ELR (cell line): ENCODE measurements around the gene ORC6.

Experiments used
- DNase-seq: peaks from one replicate; pipeline ENCODE4 v3.0.0-alpha.2; 2015; ENCODE audit warnings: low read depth

The ORC6 gene

DNA sequence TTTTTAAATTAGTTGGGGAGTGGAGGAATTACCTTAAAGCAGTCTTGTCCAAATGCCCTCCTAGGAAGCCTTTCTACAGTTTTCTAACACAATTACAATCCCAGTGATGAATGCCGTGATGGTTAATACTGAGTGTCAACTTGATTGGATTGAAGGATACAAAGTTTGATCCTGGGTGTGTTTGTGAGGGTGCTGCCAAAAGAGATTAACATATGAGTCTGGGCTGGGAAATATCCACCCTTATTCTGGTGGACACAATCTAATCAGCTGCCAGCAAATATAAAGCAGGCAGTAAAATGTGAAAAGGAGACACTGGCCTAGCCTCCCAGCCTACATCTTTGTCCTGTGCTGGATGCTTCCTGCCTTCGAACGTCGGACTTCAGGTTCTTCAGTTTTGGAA is 12.2 kb downstream of the ORC6 start:
- no peak for DNase-seq

DNA sequence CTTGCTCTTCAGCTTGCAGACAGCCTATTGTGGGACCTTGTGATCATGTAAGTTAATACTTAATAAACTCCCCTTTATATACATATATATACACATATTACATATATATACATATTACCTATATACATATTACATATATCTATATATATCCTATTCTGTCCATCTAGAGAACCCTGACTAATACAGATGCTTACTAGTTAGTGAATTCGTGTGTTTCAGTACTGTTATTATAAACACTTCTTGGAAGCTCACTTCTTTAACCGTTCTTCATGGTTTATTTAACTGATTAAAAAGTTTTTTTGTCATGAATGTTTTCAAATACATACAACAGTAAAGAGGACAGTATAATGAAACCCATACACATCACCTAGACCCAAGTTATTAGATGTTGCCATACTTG is 12.6 kb downstream of the ORC6 start:
- DNase-seq, result no peak

DNA sequence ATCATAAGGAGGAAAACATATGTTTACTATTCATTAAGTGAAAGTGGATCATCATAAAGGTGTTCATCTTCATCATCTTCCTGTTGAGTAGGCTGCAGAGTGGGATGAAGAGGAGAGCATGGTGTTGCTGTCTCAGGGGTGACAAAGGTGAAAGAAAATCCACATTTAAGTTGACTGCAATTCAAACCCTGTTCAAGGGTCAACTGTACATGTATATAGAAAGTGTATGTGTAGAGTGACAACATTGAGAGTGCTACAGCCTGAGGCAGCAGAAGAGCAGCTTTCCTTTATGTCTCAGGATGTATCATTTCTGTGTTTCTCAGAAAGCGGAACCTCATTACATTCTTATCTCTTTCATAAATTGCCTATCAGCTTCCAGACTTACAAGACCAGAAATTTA is 17.2 kb downstream of the ORC6 start:
- no peak for DNase-seq

DNA sequence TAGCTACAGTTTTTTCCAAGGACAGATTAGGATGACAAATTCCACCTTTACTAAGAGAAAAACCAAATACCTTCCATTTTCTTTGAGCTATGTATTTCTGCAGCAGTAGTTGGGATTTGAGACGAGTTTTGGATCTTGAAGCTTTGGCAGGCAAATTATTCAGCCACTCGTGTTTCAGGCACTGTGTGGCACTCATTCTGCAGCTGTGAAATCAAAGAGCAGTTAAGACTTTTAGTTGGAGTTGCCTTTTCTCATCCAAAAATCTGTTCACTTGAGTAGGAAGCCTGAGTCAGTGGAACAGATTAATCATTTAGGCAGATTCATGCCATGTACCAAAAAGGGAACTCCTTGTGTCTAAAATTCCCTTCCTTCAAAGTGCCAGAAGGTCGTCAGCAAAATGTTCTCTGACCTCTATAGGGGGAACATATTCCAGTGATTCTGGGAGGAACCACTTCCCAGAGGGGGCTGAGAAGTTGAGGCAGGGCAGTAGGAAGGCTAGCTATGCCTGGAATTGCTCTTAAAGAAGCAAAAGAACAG is 20.1 kb downstream of the ORC6 start:
- DNase-seq, result no peak

DNA sequence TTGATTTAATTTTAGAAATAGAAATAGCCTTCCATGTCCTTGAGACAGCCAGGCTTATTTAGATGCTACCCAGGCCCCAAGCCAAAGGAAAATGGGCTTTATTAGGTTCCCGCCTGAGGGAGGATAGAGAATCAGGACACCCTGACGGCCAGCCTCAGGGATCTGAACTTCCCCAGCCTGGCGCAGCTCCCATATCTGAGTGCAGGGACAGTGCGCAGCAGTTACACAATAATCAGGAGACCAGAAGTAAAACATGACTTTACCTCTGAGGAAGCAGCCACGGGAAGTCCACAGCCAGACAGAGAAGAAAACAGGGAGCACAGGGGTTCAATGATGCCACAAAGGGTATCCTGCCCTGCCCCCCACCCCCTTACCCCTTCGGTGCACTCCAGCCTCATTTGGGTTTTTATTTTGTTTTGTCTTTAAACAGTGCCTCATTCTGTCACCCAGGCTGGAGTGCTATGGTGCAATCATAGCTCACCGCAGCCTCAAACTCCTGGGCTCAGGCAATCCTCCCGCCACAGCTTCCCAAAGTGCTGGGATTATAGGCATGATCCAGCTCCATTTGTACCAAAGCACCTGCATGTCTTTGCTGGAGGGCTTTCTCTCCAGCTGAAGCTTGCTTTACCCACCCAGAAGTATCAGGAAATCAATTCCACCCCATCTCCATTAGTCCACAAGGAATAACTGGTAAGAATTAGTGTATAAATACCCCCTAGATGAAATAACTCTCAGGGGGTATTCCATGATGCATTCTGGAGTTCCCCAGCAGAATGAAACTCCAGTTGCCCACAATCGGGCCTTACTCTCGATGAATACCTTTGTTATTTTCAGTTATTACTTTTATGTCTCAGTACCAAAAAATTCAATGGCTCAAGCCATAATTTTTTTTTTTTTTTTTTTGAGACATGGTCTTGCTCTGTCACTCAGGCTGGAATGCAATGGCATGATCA is 21.9 kb downstream of the ORC6 start:
- no peak for DNase-seq

DNA sequence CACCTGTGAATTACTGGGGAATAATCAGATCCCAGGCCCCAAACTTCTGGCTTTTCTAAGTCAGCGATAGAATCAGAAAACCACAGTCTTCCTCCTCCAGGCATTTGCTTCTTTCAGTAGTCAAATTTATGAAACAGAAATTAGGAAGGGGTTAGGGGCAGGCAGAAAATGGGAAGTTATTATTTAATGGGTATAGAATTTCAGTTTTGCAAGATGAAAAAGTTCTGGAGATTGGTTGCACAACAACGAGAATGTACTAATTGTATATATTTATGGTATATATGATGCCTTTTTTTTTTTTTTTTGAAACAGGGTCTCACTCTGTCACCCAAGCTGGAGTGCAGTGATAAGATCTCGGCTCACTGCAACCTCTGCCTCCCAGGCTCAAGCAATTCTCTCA is 23.5 kb downstream of the ORC6 start:
- DNase-seq, result no peak

DNA sequence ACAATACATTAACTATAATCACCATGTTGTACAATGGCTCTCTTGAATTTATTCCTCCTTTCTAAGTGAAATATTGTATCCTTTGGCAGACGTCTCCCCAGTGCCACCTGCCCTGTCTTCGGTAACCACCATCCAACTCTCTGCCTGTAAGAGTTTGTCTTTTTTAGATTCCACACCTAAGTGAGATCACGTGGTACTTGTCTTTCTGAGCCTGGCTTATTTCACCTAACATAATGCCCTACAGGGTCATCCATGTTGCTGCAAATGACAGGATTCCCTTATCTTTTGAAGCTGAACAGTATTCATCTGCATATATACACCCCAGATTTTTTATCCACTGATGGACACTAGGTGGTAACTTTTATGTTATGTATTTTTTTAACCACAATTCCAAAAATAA is 24.2 kb downstream of the ORC6 start:
- DNase-seq, result no peak

DNA sequence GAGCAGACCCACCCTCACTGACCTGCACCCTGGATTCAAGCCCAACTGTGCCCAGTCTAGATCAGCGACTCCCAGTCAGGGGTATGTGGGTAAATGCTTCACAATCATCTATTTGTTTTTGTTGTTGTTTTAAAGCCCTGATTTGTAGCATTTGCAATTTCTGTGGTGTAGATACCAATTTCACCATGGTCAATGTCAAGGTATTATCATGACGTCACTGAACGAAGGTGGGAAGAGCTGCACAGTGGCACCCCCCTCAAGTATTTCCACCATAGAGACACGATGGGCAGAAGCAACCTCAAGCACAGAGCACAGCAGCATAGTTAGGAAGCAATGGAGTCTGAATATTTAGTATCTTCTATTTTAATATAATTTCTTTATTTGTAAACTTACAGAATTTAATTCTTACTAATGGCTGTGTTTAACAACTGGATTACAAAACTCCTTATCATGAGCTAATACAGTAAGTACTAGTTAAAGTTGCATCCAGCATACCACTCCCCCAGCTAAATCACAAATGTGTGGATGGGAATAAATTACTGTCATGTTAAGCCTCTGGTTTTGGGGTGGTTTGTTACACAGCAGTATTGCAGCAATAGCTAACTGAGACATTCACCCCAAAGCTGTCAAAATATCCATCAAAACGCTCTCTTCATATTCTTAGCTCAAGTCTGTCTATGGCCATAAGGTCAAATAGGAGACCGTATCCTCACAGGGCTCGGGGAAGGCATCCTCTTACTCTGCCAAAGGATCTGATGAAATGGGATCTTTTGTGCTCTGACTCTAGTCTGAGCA is 25.5 kb downstream of the ORC6 start:
- no peak for DNase-seq

DNA sequence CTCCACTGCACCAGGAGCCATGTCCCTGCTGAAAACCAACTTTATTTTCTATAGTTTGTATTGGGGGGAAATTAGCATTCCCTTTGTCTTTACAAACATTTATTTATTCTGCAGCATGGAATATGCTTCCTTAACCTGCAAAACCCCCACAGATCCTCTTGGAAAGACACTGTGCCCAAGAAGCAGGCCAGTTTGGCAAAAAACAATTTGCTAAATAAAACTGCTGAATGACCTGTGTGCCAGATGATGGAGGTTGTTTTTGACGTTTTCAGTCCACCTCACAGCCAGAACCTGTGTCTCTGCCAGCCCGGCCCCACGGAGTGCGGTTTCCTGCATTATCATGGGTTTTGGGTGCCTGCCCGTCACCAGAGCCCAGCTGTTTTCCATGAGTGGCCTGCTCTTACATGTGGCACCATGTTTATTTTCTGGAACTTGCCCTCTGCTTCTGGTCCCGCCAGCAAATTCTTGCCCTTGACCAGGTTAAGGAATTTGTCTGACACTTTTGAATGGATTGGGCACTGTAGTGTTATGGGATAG is 26.4 kb downstream of the ORC6 start:
- DNase-seq, result no peak

DNA sequence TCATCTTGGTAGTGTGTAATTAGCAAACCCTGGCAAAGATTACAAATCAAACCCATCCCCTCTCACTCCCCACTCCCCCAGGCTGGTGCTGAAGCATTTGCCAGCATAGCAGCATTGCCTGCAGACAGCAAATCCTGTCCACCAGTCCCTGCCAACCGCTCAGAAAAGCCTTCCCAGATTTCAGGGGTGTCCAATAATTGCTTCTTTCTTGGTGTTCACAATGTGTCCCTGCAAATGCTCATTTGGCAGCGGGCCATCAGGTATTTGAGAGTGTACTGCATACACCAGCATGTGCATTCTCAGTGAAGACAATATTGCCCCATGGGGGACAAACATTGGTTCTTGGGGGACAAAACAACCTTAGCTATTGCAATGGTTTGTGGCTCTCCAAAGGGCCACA is 28.2 kb downstream of the ORC6 start:
- DNase-seq, result no peak

DNA sequence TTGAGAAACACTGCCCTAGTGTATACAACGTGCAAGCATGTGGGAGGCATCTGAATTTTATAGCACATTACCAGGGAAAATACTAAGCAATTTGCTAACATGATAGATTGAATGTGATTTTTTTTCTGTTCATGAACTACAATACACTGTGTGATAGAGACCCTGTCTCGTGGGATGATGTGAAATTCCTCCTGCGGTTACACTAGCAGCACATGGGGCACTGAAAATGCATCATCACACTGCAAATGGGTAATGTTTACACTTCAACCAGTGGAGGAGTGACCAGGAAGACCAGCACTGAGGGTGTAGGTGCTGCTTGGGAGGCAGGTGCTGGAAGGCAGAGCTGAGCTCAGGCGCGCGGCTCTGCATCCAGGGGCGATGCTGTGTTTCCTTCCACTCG is 28.8 kb downstream of the ORC6 start:
- no peak for DNase-seq

DNA sequence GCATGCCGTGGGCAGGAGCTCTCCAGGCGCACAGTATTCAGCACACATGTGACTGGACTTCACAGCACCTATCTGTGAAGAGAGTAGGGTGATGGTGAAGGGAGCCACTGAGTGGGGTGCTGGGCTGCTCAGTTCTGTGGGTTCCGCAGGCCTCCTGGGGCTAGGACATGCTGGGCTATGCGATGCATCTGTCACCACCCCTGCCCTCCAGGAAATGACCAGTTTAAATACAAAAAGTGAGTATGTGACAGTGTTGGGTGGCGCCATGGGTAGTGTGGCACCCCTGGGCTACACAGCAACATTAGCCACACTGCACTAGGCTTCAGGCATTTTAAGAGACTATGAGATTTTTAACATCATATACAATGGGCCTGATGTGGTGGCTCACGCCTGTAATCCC is 30.1 kb downstream of the ORC6 start:
- no peak for DNase-seq

DNA sequence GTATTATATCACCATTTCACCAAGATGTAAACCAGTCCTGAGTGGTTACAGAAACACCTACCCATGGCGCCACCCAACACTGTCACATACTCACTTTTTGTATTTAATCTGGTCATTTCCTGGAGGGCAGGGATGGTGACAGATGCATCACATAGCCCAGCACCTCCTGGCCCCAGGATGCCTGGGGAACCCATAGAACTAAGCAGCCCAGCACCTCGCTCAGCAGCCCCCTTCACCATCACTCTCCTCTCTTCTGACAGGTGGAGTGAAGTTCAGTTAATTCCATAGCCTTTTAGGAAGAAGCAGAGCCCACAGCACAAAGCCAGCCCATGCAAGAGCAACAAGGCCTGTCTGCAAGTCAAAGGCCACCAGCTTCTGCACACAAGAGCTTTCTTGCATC is 31.2 kb downstream of the ORC6 start:
- no peak for DNase-seq

DNA sequence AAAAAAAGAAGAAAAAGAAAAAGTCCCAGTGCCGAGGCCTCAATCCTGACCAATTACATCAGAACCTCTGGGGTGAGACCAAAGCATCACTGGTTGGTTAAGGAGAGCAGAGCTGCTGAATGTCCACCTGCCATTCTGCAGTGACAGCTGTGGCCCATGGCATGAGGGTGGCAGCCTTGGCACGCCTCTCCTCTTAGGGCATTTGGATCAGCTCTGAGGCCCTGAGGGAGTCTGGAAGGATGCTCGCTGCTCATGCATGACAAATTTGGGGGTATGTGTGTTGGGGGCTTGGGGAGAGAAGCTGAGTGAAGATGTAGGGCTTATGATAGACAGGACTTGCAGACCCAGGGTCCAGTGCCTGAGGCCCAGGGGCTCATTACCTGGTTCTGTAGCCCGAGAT is 32.4 kb downstream of the ORC6 start:
- no peak for DNase-seq

DNA sequence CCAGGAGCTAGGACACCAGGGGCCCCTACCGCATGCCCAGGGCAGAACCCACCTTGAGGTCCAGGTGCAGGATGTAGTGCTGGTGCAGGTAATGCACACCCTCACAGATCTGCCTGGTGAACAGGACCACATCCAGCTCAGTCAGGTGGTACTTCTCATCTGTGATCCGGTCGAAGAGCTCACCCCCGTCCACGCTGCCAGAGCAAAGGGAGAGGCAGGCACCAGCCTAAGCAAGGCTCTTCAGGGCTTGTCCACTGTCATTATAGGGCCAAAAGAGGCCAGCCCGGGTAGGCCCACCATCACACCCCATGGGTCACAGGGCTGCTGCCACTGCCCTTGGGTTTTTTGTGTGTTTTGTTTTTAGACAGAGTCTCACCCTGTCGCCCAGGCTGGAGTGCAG is 37.7 kb downstream of the ORC6 start:
- DNase-seq, result no peak

DNA sequence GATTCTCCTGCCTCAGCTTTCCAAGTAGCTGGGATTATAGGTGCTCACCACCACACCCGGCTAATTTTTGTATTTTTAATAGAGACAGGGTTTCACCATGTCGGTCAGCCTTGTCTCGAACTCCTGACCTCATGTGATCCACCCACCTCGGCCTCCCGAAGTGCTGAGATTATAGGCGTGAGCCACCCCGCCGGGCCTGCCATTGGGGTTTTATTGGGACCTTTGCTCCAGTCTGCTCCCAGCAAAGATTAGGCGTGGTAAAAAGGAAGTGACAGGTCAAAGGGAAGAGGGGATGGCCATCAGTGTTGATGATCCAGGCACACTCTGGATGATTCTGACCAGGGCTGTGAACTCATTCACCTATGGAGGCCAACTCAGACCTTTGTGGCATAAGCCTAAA is 38.2 kb downstream of the ORC6 start:
- DNase-seq, result no peak

DNA sequence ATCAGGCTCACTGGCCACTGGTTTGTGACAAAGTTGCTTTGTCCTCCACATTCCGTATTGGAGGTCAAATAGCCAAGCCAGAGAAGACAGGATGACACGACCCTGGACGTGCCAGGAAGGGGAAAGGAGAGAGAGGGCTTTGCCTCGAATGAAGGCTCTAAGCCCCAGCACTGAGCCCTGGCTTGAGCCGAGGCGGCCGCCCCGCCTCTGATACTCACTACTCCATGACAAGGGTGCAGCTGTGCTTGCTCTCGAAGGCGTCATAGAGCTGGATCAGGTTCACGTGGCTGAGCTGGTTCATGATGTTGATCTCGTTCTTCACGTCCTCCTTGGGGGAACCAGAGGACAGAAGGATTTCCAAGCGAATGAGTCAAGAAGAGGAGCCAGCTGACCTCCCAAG is 39.3 kb downstream of the ORC6 start:
- no peak for DNase-seq

DNA sequence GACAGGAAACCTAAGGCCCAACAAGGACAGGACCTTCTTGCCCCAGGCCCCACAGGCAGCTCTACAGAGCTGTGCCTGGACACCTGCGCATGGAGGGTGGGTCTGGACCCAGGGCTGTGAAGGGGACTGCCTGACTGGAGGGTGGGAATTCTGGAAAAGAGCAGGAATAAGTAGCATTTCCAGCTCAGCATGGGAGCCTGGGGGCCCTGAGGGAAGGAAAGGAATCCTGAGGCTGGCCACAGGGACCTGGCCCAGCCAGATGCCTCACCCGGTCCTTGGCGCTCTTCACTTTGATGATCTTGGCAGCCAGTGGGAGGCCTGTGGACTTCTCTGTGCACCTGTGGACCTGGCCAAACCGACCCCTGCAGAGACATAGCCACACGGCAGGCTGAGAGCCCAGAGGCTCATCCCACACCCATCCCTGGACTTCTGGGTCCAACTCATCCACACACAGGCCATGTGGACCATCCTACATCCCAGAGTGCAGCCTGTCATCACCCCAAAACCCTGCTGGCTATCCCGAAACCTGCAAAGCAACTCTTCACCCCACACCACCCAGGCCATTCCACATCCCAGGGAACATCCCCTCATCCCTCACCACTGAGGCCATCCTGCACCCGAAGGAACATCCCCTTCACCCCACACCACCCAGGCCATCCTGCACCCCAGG is 40.0 kb downstream of the ORC6 start:
- DNase-seq, result no peak

DNA sequence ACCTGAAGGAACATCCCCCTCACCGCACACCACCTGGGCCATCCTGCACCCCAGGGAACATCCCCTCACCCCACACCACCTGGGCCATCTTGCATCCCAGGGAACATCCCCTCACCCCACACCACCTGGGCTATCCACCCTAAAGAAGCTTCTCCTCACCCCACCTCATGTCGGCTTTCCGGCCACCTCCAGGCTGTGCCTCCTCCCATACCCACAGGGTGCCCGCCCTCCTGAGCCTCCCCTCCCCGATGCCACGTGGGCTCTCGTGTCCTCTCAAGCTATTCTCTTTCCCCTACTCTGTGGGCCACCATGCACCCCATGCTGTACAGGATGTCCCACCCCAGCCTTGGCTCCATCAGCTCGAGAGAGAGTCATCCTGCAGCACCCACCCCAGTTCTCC is 40.7 kb downstream of the ORC6 start:
- DNase-seq, result no peak

DNA sequence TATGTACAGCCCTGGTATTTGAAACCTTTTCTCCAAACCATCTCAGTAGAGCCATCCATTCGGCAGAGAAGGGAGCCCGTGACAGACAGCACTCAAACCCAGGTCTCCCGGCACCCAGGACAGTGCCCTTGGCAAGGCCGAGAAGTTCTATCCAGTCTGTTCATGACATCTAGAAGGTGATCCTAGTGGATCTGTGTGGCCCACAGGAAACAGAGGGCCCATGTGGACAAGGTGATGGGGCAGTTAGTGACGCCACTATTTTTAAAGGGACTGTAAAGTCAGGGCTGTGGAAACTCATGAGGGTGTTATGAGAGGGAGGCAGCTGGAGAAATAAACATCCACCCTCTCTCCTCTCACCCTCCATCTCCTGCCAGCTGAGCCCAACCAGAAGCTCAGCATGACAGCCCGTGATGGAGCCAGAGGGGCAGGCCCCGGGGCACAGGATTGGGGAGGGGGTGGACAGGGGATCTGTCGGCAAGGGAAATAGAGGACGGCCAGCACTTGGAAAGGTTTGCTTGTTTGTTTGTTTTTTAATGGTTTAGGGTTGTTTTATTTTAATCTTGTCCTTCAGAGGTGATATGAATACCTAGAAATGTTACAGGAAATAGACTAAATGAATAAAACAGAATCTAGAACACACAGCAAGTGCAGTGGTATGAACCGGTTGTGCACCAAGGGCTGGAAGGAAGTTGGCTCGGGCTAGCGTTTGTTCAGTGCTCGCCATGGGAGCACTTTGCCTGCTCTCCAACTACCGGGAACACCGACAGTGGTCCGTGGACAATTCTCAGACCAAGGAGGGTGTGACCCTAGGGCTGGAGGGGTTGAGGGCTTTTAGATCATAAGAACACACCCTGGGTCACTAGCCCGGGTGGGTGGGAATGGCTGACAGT is 41.6 kb downstream of the ORC6 start:
- DNase-seq, result no peak
